GM12872 (cell line): ENCODE measurements around the gene NEK7.

ENCODE experiments used
- TF ChIP-seq, protein P1 (sequence below): IDR thresholded peaks from 3 replicates; pipeline ENCODE4 v1.5.1; 2011; ENCODE audit warnings: low read depth, mild to moderate bottlenecking, low read length, moderate library complexity; ENCODE audit not compliant: insufficient read depth

Gene NEK7

DNA sequence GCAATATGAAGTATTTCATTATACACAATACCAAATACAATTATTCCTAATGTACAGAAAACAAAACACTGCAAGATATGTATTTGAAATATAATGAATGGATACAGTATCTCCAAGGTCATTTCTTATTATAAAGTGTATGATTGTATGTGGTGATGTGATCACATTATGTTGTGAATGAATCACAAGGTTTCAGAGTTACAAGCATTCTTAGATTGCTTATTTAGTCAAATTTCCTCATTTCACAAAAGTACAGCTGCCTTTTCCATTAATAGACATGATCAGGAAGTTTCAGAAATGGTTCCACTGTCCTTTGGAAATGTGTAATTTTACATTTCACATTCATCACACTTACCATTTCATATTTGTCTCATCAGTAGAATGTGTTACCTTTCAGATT is 28.3 kb upstream of the NEK7 start:
- TF ChIP-seq, protein P1, sequence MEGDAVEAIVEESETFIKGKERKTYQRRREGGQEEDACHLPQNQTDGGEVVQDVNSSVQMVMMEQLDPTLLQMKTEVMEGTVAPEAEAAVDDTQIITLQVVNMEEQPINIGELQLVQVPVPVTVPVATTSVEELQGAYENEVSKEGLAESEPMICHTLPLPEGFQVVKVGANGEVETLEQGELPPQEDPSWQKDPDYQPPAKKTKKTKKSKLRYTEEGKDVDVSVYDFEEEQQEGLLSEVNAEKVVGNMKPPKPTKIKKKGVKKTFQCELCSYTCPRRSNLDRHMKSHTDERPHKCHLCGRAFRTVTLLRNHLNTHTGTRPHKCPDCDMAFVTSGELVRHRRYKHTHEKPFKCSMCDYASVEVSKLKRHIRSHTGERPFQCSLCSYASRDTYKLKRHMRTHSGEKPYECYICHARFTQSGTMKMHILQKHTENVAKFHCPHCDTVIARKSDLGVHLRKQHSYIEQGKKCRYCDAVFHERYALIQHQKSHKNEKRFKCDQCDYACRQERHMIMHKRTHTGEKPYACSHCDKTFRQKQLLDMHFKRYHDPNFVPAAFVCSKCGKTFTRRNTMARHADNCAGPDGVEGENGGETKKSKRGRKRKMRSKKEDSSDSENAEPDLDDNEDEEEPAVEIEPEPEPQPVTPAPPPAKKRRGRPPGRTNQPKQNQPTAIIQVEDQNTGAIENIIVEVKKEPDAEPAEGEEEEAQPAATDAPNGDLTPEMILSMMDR, result no peak

DNA sequence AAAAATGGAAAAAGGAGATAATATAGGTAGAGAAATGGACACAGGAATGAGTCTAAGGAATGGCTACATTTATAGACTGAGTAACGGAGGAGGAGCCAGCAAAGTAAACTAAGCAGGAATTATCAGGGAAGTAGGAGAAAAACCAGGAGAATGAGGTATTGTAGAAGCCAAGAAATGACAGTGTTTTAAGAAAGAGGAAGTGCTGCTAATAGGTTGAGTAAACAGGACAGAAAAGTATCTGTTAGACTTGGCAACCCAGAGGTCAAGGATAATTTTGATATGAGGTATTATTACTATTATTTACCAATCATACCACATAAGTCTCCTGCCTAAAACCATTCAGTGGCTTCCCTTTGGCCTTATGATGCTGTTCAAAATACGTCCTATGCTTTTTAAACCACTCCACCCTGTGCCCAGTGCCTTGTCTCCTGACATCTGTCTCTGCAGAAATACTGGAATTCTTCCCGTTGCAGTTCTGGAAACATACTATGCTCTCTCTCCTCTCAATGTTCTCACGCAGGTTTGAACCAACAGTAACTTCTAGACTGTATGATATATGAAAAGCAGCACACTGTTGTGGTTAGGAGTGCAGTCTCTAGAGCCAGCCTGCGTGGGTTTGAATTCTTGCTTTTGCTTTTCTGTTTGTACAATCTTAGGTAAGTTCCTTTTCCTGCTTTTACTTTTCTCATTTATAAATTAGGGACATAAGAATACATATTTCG is 24.6 kb upstream of the NEK7 start:
- TF ChIP-seq, protein P1, result no peak

DNA sequence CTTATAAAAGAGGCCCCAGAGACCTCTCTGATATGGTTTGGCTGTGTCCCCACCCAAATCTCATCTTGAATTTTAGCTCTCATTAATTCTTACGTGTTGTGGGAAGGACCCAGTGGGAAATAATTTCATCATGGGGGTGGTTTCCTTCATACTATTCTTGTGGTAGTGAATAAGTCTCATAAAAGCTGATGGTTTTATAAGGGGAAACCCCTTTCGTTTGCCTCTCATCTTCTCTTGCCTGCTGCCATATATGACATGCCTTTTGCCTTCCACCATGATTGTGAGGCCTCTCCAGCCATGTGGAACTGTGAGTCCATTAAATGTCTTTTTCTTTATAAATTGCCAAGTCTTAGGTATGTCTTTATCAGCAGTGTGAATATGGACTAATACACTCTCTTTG is 22.5 kb upstream of the NEK7 start:
- TF ChIP-seq, protein P1, result no peak

DNA sequence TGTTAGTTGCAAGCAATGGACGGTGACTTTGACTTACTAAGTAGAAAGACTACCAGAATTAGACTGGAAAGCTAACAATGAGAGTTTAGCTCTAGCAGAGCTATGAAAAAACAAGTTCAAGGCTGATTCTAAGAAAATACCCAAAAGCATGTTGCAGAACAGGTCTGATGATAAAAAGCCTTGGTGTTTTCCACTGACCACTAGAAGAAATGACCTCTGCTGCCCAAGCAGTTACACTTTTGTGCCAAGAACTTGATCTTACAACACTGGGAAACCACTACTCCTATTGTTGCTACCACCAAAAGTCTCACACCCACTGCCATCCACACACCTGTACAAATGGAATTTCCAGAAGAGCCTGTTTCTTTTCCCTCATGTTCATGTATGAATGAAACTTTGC is 21.4 kb upstream of the NEK7 start:
- TF ChIP-seq, protein P1, result no peak

DNA sequence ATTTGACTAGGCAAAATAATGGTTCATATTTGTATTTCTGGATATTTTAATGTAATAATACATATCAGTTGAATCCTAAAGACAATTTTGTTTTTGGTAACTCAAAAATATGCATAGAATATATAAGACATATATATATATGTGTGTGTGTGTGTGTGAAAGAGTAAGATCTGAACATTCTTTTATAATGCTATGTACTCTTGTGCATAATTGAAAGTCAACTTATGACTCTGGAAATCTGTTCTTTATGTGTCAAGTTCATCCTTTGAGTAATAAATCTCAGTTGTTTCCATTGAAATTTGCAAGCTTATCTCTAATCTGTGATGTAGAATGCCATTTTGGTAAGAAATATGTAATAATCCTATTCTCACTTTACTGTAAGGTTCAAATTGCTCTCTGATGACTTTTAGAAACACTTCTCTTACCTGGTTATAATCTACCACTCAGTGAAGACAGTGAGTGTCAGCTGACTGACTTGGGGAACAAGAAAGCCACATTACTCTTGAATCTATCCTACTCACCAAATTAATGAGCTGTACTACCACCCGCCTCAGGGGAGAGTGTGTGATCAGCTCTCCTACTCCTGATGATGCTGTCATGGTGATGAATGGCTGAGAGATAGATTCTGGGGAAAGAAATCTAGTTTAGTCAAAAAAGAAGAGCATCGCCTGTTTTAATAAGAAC is 15.0 kb upstream of the NEK7 start:
- TF ChIP-seq, protein P1, result no peak

DNA sequence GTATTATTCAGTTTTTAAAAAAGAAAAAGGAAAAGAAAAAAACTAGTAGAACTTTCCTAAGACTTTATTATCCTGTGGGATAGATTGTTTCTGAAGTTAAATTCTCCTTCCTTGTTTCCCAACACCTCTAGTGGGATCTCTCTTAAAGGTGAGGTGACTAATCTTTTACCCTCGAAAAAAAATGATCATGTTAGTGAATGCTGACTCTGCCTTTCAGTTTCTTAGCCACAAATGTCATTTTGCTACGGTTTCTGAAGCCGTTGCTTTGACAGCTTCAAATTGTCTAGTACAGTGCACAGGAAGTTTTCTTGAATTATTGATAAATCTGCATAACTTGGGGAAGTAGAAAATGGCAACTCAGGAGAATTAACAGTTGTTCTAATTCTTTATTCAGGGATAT is 13.0 kb upstream of the NEK7 start:
- TF ChIP-seq, protein P1, result no peak

DNA sequence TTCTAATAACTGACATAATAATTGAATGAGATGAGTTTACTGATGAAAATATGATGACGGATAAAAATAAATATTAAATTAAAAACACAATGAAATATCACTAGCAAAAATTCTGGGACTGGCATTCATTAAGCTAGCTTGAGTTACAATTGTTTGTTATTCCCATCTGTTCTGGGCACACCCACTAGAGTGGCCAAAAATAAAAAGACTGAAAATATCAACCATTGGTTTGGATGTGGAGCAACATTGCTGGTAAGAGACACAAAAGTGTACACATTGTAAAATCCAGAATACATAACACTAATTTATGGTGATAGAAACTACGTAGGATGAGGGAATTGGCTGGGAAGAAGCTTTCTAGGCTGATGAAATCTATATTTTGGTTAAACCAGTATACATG is 9.6 kb upstream of the NEK7 start:
- TF ChIP-seq, protein P1, result no peak
